Activated CD8-positive, alpha-beta memory T cell treated with anti-CD3 and anti-CD28 coated beads for 1 hour (primary cell): ENCODE data around the gene INPP5A.
"Not testable (repeated sequence)": the region's sequence is repeated elsewhere in the genome, so short reads cannot be mapped to it uniquely, and the experiment has no call there.

Experiments
- DNase-seq, 2 donors: peaks; one replicate each; pipeline ENCODE4 v3.0.0-alpha.2; 2020; ENCODE audit warnings: low read depth in 1 of 2; ENCODE audit errors: extremely low read depth in 1 of 2

The INPP5A gene

GRCh38 chr10:132700156-132701098 is 162.8 kb downstream of the INPP5A start:
- no peak for DNase-seq

- DNase-seq, result no peak
Observed at GRCh38 chr10:132701099-132701845, 163.7 kb downstream of the INPP5A start.

GRCh38 chr10:132701846-132702190 is 164.2 kb downstream of the INPP5A start:
- DNase-seq, result no peak

GRCh38 chr10:132702601-132703418 is 165.2 kb downstream of the INPP5A start:
- no peak for DNase-seq

GRCh38 chr10:132703419-132704007 is 165.9 kb downstream of the INPP5A start:
- no peak for DNase-seq

GRCh38 chr10:132704008-132704814 is 166.6 kb downstream of the INPP5A start:
- no peak for DNase-seq

GRCh38 chr10:132704815-132705064 is 167.2 kb downstream of the INPP5A start:
- DNase-seq, result not testable (repeated sequence)

GRCh38 chr10:132705173-132705572 is 167.6 kb downstream of the INPP5A start:
- DNase-seq, result no peak

GRCh38 chr10:132705943-132706342 is 168.4 kb downstream of the INPP5A start:
- no peak for DNase-seq

- no peak for DNase-seq
Observed at GRCh38 chr10:132706701-132707100, 169.1 kb downstream of the INPP5A start.

GRCh38 chr10:132707121-132707775 is 169.7 kb downstream of the INPP5A start:
- no peak for DNase-seq

GRCh38 chr10:132707776-132708171 is 170.2 kb downstream of the INPP5A start:
- DNase-seq, result no peak

GRCh38 chr10:132708441-132708840 is 170.9 kb downstream of the INPP5A start:
- DNase-seq, result no peak

- DNase-seq, result no peak
Observed at GRCh38 chr10:132708936-132709335, 171.3 kb downstream of the INPP5A start.

GRCh38 chr10:132709471-132709951 is 171.9 kb downstream of the INPP5A start:
- DNase-seq, result no peak

GRCh38 chr10:132710036-132710686 is 172.6 kb downstream of the INPP5A start:
- DNase-seq, result no peak

- DNase-seq, result no peak
Observed at GRCh38 chr10:132710746-132711612, 173.4 kb downstream of the INPP5A start.

GRCh38 chr10:132711613-132712121 is 174.1 kb downstream of the INPP5A start:
- DNase-seq, result no peak
